Esophagus squamous epithelium (tissue), 5 donors: ENCODE measurements around the gene CCR5. TPM values are rescaled to one million over a fixed set of nuclear protein-coding genes. Genes with fewer than 3 reads are reported as not detected.
A peak's percentile ranks its signal among the peaks of the same experiment; 100 is the strongest.
"Not testable (repeated sequence)": the region's sequence is repeated elsewhere in the genome, so short reads cannot be mapped to it uniquely, and the experiment has no call there.

Experiments used
- DNase-seq: peaks from one replicate; lab custom pipeline; 2025; lab: John Stamatoyannopoulos, UW
- H3K27ac ChIP-seq, 4 donors: fragments of 200-600 bp; sonication (generic); one replicate each; pipeline ENCODE4 v1.5.1; 2016 to 2019; ENCODE audit warnings: mild to moderate bottlenecking in 1 of 4
- H3K27me3 ChIP-seq, 4 donors: fragments of 200-600 bp; sonication (generic); 1 replicate in 3 of 4; 2 replicates in 1 of 4; pipeline versions ENCODE4 v1.5.1 to v1.6.0; 2017 to 2021; ENCODE audit warnings: antibody characterized with exemption in 1 of 4
- H3K36me3 ChIP-seq, 3 donors: fragments of 200-600 bp; sonication (generic); one replicate each; pipeline ENCODE4 v1.5.1; 2016 to 2019
- H3K4me1 ChIP-seq, 3 donors: fragments of 200-600 bp; sonication (generic); one replicate each; pipeline ENCODE4 v1.5.1; 2017 to 2019
- H3K4me3 ChIP-seq, 4 donors: fragments of 200-600 bp; sonication (generic); 1 replicate in 3 of 4; 2 replicates in 1 of 4; pipeline ENCODE4 v1.5.1; 2016 to 2019; ENCODE audit warnings: mild to moderate bottlenecking in 2 of 4, moderate library complexity in 1 of 4
- H3K9me3 ChIP-seq, 3 donors: fragments of 200-600 bp; sonication (generic); one replicate each; pipeline ENCODE4 v1.5.1; 2016 to 2019
- POLR2A ChIP-seq, 4 donors: fragments of 450-650 bp; IDR thresholded peaks; one replicate each; pipeline ENCODE4 v1.6.1; 2017; ENCODE audit warnings: antibody characterized with exemption in 4 of 4, mild to moderate bottlenecking in 4 of 4, moderate library complexity in 3 of 4
- WGBS, 2 donors: methylation state at CpG; one replicate each; pipeline ENCODE4 v1.1.5; 2018; 5-methylcytosine and 5-hydroxymethylcytosine counted together
- intact Hi-C: fragments of 100-400 bp; cut with DNase I; formaldehyde crosslinking; loops from one replicate; pipeline ENCODE4 v1.15.0; 2022
- total RNA-seq, 4 donors: library from RNA; depleted of rRNA; stranded (reverse); fragments of >200 nt; gene quantifications; one replicate each; pipeline ENCODE4 v1.1.0, GENCODE V29; 2016
- TF ChIP-seq, protein P1 (sequence below), 6 experiments: fragments of 450-650 bp in 4 of 6; fragments of 200-600 bp in 2 of 6; sonication (generic) in 2 of 6; IDR thresholded peaks; one replicate each; pipeline ENCODE4 v1.5.1; 2016 to 2019; ENCODE audit warnings: antibody characterized with exemption in 6 of 6, mild to moderate bottlenecking in 4 of 6, moderate library complexity in 4 of 6
- donor health status: DM: yes; HTN: yes; CAD: no.

CCR5 gene
- 1 to 10 TPM in 2 of 4 donors, under 1 TPM in 2; 0.61 to 2.5 (median 0.93) TPM for total RNA-seq

DNA sequence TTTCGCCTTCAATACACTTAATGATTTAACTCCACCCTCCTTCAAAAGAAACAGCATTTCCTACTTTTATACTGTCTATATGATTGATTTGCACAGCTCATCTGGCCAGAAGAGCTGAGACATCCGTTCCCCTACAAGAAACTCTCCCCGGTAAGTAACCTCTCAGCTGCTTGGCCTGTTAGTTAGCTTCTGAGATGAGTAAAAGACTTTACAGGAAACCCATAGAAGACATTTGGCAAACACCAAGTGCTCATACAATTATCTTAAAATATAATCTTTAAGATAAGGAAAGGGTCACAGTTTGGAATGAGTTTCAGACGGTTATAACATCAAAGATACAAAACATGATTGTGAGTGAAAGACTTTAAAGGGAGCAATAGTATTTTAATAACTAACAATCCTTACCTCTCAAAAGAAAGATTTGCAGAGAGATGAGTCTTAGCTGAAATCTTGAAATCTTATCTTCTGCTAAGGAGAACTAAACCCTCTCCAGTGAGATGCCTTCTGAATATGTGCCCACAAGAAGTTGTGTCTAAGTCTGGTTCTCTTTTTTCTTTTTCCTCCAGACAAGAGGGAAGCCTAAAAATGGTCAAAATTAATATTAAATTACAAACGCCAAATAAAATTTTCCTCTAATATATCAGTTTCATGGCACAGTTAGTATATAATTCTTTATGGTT, at the start of gene CCR5:
CCR5 (plus strand) TSS at position 108 of the 680 bp plus-strand sequence. CDS start 1,957 bp downstream, outside the sequence.
- no peak for DNase-seq
- Histone ChIP-seq H3K27me3 (peaks cover 0 to 60% (median 0%) of the 10 kb centered on the region in 4 donors), H3K4me1 (peaks cover 0 to 12% (median 0%) of the 10 kb centered on the region in 3 donors), H3K4me3 (peak within 1 kb of the TSS in 2 of 4 donors; percentile 19 to 34), H3K9me3 (no peaks in the 10 kb centered on the region), H3K27ac (peak within 1 kb of the TSS in 2 of 4 donors; percentile 25 to 55), H3K36me3 (no peaks in the 10 kb centered on the region)
- 21 to 28% methylated on average over 5 of the region's 5 CpGs for WGBS, 2 donors
- intact Hi-C loops, result no loop called here
- peak in 1 of 4 donors; percentile 41 for TF ChIP-seq POLR2A (IDR thresholded peaks at IDR 0.05)
- TF ChIP-seq, protein P1, sequence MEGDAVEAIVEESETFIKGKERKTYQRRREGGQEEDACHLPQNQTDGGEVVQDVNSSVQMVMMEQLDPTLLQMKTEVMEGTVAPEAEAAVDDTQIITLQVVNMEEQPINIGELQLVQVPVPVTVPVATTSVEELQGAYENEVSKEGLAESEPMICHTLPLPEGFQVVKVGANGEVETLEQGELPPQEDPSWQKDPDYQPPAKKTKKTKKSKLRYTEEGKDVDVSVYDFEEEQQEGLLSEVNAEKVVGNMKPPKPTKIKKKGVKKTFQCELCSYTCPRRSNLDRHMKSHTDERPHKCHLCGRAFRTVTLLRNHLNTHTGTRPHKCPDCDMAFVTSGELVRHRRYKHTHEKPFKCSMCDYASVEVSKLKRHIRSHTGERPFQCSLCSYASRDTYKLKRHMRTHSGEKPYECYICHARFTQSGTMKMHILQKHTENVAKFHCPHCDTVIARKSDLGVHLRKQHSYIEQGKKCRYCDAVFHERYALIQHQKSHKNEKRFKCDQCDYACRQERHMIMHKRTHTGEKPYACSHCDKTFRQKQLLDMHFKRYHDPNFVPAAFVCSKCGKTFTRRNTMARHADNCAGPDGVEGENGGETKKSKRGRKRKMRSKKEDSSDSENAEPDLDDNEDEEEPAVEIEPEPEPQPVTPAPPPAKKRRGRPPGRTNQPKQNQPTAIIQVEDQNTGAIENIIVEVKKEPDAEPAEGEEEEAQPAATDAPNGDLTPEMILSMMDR (IDR thresholded peaks at IDR 0.05), result no peak

- TF ChIP-seq POLR2A (IDR thresholded peaks at IDR 0.05), result no peak
- TF ChIP-seq, protein P1 (IDR thresholded peaks at IDR 0.05), result no peak
- Histone ChIP-seq H3K4me3 (no peak overlapping the region), H3K36me3 (no peaks in the 10 kb centered on the region), H3K27ac (no peak overlapping the region), H3K4me1 (no peaks in the 10 kb centered on the region), H3K27me3 (peaks cover 0 to 9% (median 0%) of the 10 kb centered on the region in 4 donors), H3K9me3 (no peaks in the 10 kb centered on the region)
- no peak for DNase-seq
- intact Hi-C loops, result no loop called here
- 33 to 90% methylated on average over 1 of the region's 1 CpG for WGBS, 2 donors
These were observed 49.2 kb upstream of the CCR5 start for GRCh38 chr3:46321461-46322104.

DNA sequence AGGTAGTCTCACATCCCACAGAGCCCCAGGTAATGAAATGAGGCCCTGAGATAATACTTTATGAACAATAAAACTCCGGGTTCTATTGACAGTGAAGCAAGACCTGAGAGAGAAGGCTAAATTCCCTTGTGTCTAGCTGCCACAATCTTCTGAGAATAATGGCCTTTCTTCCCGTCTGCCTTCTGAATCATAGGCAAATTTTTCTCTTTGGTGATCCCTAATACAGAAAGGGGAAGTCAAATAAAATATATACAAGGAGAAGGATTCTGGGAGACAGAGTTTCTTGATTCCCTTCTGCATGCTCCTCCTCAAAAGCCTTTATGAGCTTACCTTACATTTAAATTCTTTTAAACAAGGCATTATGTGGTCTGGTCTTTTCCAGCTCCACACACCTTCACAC, 46.7 kb upstream of the CCR5 start:
- Histone ChIP-seq H3K4me3 (no peak overlapping the region), H3K27ac (no peak overlapping the region), H3K36me3 (no peaks in the 10 kb centered on the region), H3K27me3 (peaks cover 0 to 9% (median 0%) of the 10 kb centered on the region in 4 donors), H3K4me1 (no peaks in the 10 kb centered on the region), H3K9me3 (no peaks in the 10 kb centered on the region)
- no peak for TF ChIP-seq POLR2A (IDR thresholded peaks at IDR 0.05)
- TF ChIP-seq, protein P1 (IDR thresholded peaks at IDR 0.05), result no peak
- intact Hi-C loops, result no loop called here
- DNase-seq, result no peak
- WGBS, 2 donors, result 65 to 67% methylated on average over 2 of the region's 2 CpGs

GRCh38 chr3:46325645-46326300, 45.0 kb upstream of the CCR5 start:
- no peak overlapping the region for H3K27ac ChIP-seq
- no peaks in the 10 kb centered on the region for H3K36me3 ChIP-seq
- no peak overlapping the region for H3K4me3 ChIP-seq
- no peak for DNase-seq
- H3K9me3 ChIP-seq, result no peaks in the 10 kb centered on the region
- H3K27me3 ChIP-seq, result peaks cover 0 to 9% (median 0%) of the 10 kb centered on the region in 4 donors
- intact Hi-C loops, result no loop called here
- no peaks in the 10 kb centered on the region for H3K4me1 ChIP-seq
- TF ChIP-seq POLR2A (IDR thresholded peaks at IDR 0.05), result no peak
- TF ChIP-seq, protein P1 (IDR thresholded peaks at IDR 0.05), result no peak
- WGBS, 2 donors, result 45 to 57% methylated on average over 1 of the region's 1 CpG

DNA sequence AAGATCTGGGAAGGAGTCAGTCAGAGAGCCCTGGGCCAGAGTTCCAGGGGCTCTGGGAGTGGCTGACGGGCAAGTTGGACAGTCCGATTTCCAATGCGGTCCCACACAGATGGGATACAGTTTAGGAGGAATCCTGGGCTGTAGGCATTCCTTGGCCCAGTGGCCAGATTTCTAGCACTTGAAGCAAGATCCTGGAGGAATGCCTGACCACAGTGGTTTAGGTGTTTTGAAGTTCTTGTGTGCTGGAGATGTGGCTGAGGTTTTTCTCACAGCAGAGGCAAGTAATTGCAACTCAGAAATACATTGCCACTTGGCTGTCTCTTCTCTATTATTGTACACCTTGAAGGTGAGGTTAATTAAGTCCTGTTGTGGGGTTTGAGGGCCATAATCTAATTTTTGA, 40.1 kb upstream of the CCR5 start:
- H3K36me3 ChIP-seq, H3K4me3 ChIP-seq, intact Hi-C loops, H3K27ac ChIP-seq, DNase-seq, H3K4me1 ChIP-seq, H3K27me3 ChIP-seq, H3K9me3 ChIP-seq: not testable (repeated sequence)
- WGBS, 2 donors, result 83 to 100% methylated on average over 1 to 3 of the region's 3 CpGs
